LNCAP (cell line): ENCODE measurements around the gene RALGAPB.

Experiments
- TF ChIP-seq, protein P1 (sequence below): fragments of 450-650 bp; IDR thresholded peaks from 2 replicates; pipeline ENCODE4 v1.5.1; 2017; ENCODE audit warnings: mild to moderate bottlenecking

Gene RALGAPB

DNA sequence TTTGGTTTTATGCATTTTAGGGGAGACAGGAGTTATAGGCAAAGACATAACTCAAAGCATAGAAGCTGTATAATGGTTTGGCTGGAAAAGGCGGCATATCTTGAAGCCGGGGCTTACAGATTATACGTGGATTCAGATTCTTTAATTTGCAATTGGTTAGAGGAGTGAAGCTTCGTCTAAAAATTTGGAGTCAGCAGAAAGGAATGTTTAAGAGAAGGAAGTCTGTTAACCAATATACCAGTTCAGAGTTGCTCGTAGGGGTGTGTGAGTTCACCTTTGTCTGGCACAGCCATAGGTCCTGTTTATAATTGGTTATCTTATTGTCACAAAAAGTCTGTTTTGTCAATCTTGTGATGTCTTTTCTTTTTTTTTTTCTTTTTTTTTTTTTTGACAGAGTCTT, 137.9 kb downstream of the RALGAPB start:
- TF ChIP-seq, protein P1, sequence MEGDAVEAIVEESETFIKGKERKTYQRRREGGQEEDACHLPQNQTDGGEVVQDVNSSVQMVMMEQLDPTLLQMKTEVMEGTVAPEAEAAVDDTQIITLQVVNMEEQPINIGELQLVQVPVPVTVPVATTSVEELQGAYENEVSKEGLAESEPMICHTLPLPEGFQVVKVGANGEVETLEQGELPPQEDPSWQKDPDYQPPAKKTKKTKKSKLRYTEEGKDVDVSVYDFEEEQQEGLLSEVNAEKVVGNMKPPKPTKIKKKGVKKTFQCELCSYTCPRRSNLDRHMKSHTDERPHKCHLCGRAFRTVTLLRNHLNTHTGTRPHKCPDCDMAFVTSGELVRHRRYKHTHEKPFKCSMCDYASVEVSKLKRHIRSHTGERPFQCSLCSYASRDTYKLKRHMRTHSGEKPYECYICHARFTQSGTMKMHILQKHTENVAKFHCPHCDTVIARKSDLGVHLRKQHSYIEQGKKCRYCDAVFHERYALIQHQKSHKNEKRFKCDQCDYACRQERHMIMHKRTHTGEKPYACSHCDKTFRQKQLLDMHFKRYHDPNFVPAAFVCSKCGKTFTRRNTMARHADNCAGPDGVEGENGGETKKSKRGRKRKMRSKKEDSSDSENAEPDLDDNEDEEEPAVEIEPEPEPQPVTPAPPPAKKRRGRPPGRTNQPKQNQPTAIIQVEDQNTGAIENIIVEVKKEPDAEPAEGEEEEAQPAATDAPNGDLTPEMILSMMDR, result no peak

DNA sequence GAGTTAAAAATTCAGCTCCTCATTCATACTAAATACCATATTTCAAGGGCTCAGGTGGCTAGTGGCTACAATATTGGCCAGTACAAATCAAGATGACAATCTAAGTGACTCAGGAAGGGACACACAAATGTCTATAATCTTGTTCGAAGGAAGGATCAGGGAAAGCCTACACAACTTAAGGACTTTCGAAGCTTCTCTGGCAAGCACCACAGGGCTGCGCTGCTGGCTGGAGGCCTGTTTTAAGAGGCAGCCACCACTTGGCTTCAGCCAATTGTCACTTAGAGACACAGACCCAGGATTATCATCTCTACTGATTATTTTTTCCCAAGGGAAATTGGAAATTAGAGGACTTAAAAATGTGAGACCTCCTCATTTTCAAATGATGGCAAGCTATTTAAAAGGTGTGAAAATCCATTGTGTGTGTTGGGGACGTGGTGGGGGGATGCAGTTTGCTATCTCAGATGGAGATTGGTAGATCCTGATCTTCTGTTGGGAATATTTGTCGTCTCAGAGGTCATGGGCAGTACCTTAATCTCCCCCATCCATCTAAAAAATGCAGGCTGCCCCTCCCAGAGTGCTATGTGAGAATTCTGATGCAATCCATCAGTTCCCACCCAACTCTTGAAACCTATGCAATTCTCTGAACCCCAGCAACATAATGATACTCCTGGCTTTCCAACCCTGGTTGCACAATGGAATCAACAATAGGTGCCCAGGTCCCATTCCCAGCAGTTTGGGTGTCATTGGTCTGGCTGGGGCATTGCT, 140.3 kb downstream of the RALGAPB start:
- TF ChIP-seq, protein P1, result no peak

DNA sequence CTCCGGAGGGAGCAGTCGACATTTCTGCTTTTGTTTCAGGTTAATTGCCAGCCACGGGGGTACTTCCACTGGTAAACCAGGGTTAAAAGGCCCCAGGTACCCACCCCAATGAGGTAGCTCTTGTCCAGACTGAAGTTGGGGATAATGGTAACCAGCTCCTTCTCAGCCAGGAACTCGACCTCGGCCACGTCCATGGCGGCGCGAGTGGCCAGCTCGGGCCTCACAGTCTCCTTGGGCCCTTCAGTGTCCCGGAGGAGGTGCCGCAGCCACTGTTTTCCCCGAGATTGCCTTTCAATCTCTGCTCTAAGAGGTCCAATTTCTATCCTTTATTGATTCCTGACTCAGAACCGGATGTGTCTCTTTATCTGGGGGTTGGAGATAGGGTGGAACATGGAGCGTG, 142.6 kb downstream of the RALGAPB start:
- TF ChIP-seq, protein P1, result no peak

DNA sequence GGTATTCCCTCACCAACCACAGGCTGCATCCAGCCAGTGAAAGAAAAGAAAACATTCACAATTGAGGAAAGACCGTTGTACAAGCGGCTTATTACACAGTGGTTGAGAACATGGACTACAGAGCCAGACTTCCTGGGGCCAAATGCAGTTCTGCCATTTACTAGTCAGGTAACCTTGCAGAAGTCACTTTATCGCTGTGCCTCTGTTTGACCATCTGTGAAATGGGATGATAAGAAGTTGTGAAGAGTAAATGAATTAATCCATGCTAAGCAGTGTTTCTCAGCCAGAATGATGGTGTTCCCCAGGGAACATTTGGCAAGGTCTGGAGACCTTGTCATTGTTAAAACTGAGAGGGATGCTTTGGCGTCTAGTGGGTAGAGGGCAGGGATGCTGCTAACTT, 143.8 kb downstream of the RALGAPB start:
- TF ChIP-seq, protein P1, result no peak

DNA sequence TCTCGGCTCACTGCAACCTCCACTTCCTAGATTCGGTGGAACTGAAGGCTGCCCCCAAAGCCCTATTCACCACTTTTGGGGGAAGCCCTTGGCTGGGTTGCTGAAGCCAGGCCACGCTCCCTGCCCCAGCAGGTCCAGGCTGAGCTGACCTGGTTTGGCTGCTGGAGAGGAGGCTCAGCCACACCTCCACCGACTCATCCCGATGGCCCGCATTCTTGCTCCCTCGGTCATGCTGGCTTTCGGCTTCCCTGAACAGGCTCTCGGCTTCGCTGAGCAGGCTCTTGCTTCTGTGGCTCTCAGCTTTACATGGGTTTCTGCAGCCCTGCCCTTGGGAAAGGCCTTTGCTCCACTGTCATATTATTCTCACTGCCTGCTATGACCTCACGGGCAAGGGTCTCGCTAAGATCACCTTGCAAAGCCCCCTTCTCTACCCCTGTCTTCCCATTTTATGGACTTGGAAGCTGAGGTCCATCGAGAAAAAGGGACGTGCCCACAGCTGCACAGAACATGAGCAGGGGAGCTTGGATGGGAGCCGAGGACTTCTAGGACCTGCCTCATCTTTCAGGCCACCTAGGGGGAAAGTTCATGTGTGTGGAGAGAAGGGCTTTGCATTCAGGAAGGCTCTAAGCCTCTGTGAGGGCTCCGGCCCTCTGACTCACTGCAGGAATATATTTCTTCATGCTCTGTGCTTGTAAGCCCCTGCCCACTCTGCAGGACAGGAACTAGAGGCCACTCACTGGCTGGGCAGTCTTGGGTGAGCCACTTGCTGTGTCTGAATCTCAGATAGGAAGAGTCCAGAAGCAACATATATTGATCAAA, 144.6 kb downstream of the RALGAPB start:
- TF ChIP-seq, protein P1, result no peak

DNA sequence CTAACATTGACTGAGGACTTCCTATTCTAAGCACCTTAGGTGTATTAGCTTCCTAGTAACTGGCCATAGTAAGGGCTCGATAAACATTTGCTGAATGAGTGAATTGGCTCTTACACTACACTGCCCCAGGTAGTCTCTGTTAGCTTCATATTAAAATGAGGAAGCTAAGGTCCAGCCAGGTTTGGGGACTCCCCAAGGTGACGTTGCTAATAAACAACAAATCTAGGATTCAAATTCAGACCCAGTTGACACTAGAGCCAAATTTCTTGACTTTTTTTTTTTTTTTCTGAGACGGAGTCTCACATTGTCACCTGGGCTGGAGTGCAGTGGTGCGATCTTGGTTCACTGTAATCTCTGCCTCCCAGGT, 145.2 kb downstream of the RALGAPB start:
- TF ChIP-seq, protein P1, result no peak

DNA sequence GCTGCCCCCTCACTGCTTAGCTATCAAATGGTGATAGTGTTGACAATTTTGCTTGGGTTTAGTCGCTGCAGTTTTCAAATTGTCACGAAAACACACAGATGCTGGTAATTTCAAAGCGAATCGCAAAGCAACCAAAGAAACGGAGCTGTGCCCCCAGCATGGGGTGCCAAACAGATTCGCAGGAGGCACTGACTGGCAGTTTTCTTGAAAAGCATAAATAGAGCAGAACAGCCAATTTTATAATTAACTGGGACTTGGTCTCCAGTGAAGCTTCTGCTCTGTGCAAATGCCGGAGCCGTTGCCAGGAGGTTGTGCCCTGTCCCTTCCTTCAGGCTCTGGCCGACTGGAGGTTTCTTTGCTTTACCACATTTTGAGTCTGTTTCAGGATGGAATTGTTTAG, 147.8 kb downstream of the RALGAPB start:
- TF ChIP-seq, protein P1, result no peak
